Nephron progenitor cell (in vitro differentiated cells): ENCODE measurements around the gene LASP1.
A peak's percentile ranks its signal among the peaks of the same experiment; 100 is the strongest.

Experiments
- DNase-seq: peaks from one replicate; pipeline ENCODE4 v3.0.0; 2021
- H3K27ac Mint-ChIP-seq: 2 replicates; pipeline ENCODE4 v1.8.0; 2021; ENCODE audit warnings: mild to moderate bottlenecking, moderate library complexity, mixed read lengths
- H3K27me3 Mint-ChIP-seq: 2 replicates; pipeline ENCODE4 v1.8.0; 2021; ENCODE audit warnings: mild to moderate bottlenecking, low read depth, mixed read lengths; ENCODE audit not compliant: poor library complexity
- H3K36me3 Mint-ChIP-seq: 2 replicates; pipeline ENCODE4 v1.8.0; 2021; ENCODE audit warnings: low read depth, mixed read lengths
- H3K4me1 Mint-ChIP-seq: 2 replicates; pipeline ENCODE4 v1.8.0; 2021; ENCODE audit warnings: mixed read lengths
- H3K4me3 Mint-ChIP-seq: 2 replicates; pipeline ENCODE4 v1.8.0; 2021; ENCODE audit warnings: mild to moderate bottlenecking, moderate library complexity, mixed read lengths
- H3K9me3 Mint-ChIP-seq: 2 replicates; pipeline ENCODE4 v1.8.0; 2021; ENCODE audit warnings: mild to moderate bottlenecking, moderate library complexity, mixed read lengths
- TF ChIP-seq, protein P1 (sequence below): fragments of 200-600 bp; sonication (generic); IDR thresholded peaks from 2 replicates; pipeline ENCODE4 v1.5.0; 2021; ENCODE audit warnings: antibody characterized with exemption

Gene LASP1

DNA sequence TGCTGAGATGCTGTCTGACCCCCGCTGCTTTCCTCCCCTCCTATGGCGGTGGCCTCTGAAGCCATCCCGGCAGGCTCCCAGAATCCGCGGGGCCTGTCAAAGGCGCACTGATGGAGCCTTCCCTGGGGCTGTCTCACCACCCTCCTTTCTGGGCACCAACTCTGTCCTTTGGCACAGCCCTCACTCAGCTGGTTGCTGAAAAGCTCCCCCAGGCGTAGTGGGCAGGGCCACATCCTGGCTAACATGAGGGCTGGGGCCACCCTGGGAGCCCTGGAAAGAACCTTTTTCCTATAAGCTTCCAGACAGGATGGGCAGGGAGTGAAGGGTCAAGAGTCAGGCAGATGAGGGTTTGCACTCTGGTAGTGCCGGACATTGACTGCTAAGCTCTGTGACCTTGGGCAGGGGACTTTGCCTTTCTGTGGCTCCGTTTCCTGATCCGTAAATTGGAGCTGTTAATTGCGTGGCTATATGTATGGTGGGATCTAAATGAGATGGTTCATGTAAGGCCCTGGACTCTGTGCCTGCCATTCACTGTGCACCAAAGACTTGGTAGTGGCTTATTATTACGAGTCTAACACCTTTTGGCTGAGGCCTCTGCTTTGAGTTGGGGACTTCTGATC lies 27.9 kb downstream of the LASP1 start:
- H3K4me3 Mint-ChIP-seq: no peak overlapping the region
- H3K4me1 Mint-ChIP-seq: peaks cover 44% of the 10 kb centered on the region
- H3K27ac Mint-ChIP-seq: peak overlapping the region; percentile 77

DNA sequence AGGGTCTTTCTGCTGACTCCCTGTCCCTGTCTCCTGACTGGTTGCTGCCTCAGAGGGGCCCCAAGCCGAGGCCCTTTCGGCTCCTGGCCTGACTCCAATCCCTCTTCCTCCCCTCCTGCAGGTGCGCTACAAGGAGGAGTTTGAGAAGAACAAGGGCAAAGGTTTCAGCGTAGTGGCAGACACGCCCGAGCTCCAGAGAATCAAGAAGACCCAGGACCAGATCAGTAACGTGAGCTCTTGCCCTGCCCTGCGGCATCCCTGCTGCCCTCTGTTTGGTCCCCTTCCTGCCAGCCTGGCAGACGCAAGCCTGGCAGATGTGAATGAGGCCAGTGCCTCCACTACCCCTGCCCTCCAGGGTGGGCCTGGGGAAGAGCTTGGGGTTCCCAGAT lies 28.4 kb downstream of the LASP1 start:
- Mint-ChIP-seq H3K4me3 (no peak overlapping the region), H3K27ac (peak overlapping the region; percentile 77), H3K36me3 (peaks cover 29% of the 10 kb centered on the region), H3K27me3 (peaks cover 4% of the 10 kb centered on the region), H3K9me3 (no peaks in the 10 kb centered on the region), H3K4me1 (peaks cover 44% of the 10 kb centered on the region)
- TF ChIP-seq, protein P1, sequence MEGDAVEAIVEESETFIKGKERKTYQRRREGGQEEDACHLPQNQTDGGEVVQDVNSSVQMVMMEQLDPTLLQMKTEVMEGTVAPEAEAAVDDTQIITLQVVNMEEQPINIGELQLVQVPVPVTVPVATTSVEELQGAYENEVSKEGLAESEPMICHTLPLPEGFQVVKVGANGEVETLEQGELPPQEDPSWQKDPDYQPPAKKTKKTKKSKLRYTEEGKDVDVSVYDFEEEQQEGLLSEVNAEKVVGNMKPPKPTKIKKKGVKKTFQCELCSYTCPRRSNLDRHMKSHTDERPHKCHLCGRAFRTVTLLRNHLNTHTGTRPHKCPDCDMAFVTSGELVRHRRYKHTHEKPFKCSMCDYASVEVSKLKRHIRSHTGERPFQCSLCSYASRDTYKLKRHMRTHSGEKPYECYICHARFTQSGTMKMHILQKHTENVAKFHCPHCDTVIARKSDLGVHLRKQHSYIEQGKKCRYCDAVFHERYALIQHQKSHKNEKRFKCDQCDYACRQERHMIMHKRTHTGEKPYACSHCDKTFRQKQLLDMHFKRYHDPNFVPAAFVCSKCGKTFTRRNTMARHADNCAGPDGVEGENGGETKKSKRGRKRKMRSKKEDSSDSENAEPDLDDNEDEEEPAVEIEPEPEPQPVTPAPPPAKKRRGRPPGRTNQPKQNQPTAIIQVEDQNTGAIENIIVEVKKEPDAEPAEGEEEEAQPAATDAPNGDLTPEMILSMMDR: no peak
- no peak for DNase-seq

More for the DNA sequence above, 27.9 kb downstream of the LASP1 start:
- Mint-ChIP-seq H3K27me3 (peaks cover 4% of the 10 kb centered on the region), H3K9me3 (no peaks in the 10 kb centered on the region), H3K36me3 (peaks cover 23% of the 10 kb centered on the region)
- TF ChIP-seq, protein P1: no peak
- DNase-seq: no peak

DNA sequence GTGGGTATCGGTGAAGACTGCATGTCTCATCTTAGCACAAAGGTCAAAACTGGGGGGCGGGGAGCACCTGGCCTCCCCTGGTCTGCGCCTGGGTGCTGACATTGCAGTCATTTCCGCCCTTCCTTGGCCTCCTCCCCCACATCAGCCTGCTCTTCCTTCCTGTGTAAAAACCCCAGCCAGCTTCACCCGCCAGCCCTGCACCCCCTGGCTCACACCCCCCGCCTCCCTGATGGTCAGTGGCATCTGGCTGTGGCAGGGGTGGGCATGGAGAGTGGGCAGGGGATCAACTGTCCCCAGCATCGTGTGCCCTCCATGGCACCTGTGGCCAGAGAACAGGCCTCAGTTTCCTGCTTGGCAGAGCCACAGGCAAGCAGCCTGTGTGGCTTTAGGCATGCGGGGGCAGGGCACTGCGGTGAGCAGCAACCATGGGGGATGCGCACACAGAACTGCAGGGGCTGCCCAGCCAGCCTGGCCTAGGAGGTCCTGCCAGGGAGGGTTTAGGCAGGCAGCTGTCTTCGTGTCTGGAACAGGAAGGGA lies 29.0 kb downstream of the LASP1 start:
- Mint-ChIP-seq H3K4me3 (no peak overlapping the region), H3K27ac (peak overlapping the region; percentile 77), H3K4me1 (peaks cover 44% of the 10 kb centered on the region), H3K36me3 (peaks cover 34% of the 10 kb centered on the region), H3K27me3 (peaks cover 4% of the 10 kb centered on the region), H3K9me3 (no peaks in the 10 kb centered on the region)
- no peak for DNase-seq
- TF ChIP-seq, protein P1: no peak

DNA sequence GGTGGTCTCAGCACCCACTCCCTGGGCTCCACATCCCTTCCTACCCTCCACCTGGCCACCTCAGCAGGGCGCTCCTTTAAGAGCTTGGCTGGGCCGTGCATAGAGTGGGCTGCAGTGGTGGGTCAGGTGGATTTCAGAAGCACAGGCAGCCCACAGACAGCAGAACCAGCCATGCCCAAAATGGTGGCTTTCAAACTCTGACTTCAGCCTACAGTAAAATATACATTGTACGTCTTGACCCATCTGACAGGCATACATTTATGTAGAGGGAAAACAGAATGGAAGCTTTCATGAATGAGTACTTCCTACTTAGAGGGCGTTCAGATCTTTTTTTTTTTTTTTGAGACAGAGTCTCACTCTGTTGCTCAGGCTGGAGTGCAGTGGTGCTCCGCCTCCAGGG lies 29.6 kb downstream of the LASP1 start:
- peaks cover 36% of the 10 kb centered on the region for H3K36me3 Mint-ChIP-seq
- peaks cover 44% of the 10 kb centered on the region for H3K4me1 Mint-ChIP-seq
- TF ChIP-seq, protein P1: no peak
- no peak for DNase-seq
- peaks cover 4% of the 10 kb centered on the region for H3K27me3 Mint-ChIP-seq
- H3K9me3 Mint-ChIP-seq: no peaks in the 10 kb centered on the region
- peak overlapping the region; percentile 42 for H3K27ac Mint-ChIP-seq
- H3K4me3 Mint-ChIP-seq: no peak overlapping the region

DNA sequence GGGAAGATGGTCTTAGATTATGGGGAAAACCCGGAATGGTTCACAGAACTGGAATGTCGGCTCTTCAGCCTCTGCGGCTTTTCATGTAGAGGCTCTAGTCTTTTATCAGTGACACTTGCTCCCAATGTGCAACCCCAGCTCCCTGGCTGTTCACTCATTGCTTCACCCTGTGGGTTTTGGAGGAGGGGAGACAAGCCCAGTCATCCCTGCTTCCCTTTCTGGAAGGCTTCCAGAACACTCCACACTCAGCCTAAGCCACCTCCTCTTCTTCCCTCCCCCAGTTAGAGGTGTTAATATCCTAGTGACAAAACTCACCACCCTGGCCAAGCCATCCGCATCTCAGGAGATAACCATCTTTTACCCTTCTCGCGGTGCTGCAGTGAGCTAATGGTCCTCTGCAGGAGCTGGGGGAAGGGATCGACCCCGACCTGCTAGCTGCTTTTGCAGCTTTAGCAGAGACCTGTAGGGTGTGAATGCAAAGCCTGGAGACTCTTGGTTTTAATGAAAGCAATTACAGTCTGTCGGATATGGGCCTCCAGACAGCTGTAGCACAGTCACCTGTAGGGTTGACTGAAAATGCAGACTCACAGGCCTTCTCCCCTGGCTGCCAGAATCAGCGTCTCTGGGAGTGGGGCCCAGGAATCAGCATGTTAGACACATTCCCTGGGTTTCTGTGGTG lies 31.3 kb downstream of the LASP1 start:
- Mint-ChIP-seq H3K9me3 (no peaks in the 10 kb centered on the region), H3K27me3 (peaks cover 4% of the 10 kb centered on the region), H3K27ac (peak overlapping the region; percentile 84), H3K4me3 (no peak overlapping the region), H3K36me3 (peaks cover 39% of the 10 kb centered on the region), H3K4me1 (peaks cover 38% of the 10 kb centered on the region)
- TF ChIP-seq, protein P1: no peak
- DNase-seq: no peak
